Measurements from ENCODE around the gene ARL2BP. TPM values are rescaled to one million over a fixed set of nuclear protein-coding genes. Genes with fewer than 3 reads are reported as not detected.
"Not testable (repeated sequence)": the region's sequence is repeated elsewhere in the genome, so short reads cannot be mapped to it uniquely, and the experiment has no call there.

ARL2BP gene
- total and polyA plus RNA-seq, 2 of the 4 experiments (the other 2 are of a cell fraction): 46.9 to 73.7 TPM

GRCh38 chr16:57200321-57200720 is 44.7 kb upstream of the ARL2BP start:
- H2AFZ ChIP-seq (replicated peaks; ENCODE audit: low read length, poor library complexity); H2AK5ac ChIP-seq (ENCODE audit: low read depth, low read length); H2BK20ac ChIP-seq (ENCODE audit: low read depth, low read length); H3K56ac ChIP-seq (ENCODE audit: extremely low read depth, insufficient read depth, low read length); H2BK5ac ChIP-seq (ENCODE audit: low read depth, low read length, poor library complexity, severe bottlenecking); dilution Hi-C loops (cut with HindIII; ENCODE audit: low sequenced_read_pairs, unreplicated experiment); H3K4ac ChIP-seq (ENCODE audit: low read depth, low read length); H3K27me3 ChIP-seq (ENCODE audit: control insufficient read depth, insufficient read depth, low read length); H3K4me3 ChIP-seq (ENCODE audit: insufficient read depth, low read depth, low read length); H3K9ac ChIP-seq (ENCODE audit: low read depth, low read length); H3K27ac ChIP-seq (ENCODE audit: insufficient read depth, low read length); in situ Hi-C loops (cut with MboI; ENCODE audit: low sequenced_read_pairs); H3K4me1 ChIP-seq (ENCODE audit: control insufficient read depth, insufficient read depth, low read length); H3K14ac ChIP-seq (replicated peaks; ENCODE audit: low read depth, low read length); H2BK120ac ChIP-seq (ENCODE audit: low read depth, low read length); H4K8ac ChIP-seq (ENCODE audit: low read depth in 2 of 2, low read length in 2 of 2); H3K36me3 ChIP-seq (ENCODE audit: control insufficient read depth, insufficient read depth, low read length); ATAC-seq (ENCODE audit: low read depth); BruUV-seq (replicated peaks); H3K9me3 ChIP-seq (ENCODE audit: control insufficient read depth, insufficient read depth, low read length); H3K23ac ChIP-seq (ENCODE audit: low read depth, low read length); H4K91ac ChIP-seq (ENCODE audit: insufficient read depth, low read depth, low read length); H4K20me1 ChIP-seq (ENCODE audit: insufficient read depth, low read length); H3K9me1 ChIP-seq (ENCODE audit: insufficient read depth, low read length); H4K5ac ChIP-seq (ENCODE audit: low read depth, low read length); intact Hi-C loops (cut with micrococcal nuclease); CTCF ChIA-PET; H2BK15ac ChIP-seq (ENCODE audit: low read depth, low read length); H2AK9ac ChIP-seq (replicated peaks; ENCODE audit: low read depth, low read length, poor library complexity); H3K4me2 ChIP-seq (ENCODE audit: low read depth, low read length); DNase-seq; H3K18ac ChIP-seq (ENCODE audit: low read depth, low read length); POLR2A ChIA-PET (ENCODE audit: unreplicated experiment): not testable (repeated sequence)
- peaks cover 24 to 48% of the 10 kb centered on the region in 2 experiments for H3K79me1 ChIP-seq (ENCODE audit: low read depth in 1 of 2, low read length in 2 of 2)
- WGBS, 2 experiments (ENCODE audit: extremely low coverage in 2 of 2, insufficient read length in 1 of 2): no CpG with 5 or more reads among the region's 24 CpGs

- H3K9ac ChIP-seq (ENCODE audit: low read depth, low read length); H3K4me2 ChIP-seq (ENCODE audit: low read depth, low read length); H2BK20ac ChIP-seq (ENCODE audit: low read depth, low read length); ATAC-seq (ENCODE audit: low read depth); H3K4ac ChIP-seq (ENCODE audit: low read depth, low read length); H3K9me3 ChIP-seq (ENCODE audit: control insufficient read depth, insufficient read depth, low read length); H2BK120ac ChIP-seq (ENCODE audit: low read depth, low read length); H3K18ac ChIP-seq (ENCODE audit: low read depth, low read length); H4K5ac ChIP-seq (ENCODE audit: low read depth, low read length); H2BK5ac ChIP-seq (ENCODE audit: low read depth, low read length, poor library complexity, severe bottlenecking); BruUV-seq (replicated peaks); H3K4me3 ChIP-seq (ENCODE audit: insufficient read depth, low read depth, low read length); in situ Hi-C loops (cut with MboI; ENCODE audit: low sequenced_read_pairs); dilution Hi-C loops (cut with HindIII; ENCODE audit: low sequenced_read_pairs, unreplicated experiment); DNase-seq; CTCF ChIA-PET; H3K9me1 ChIP-seq (ENCODE audit: insufficient read depth, low read length); H2AFZ ChIP-seq (replicated peaks; ENCODE audit: low read length, poor library complexity); H4K91ac ChIP-seq (ENCODE audit: insufficient read depth, low read depth, low read length); H3K14ac ChIP-seq (replicated peaks; ENCODE audit: low read depth, low read length); H2AK5ac ChIP-seq (ENCODE audit: low read depth, low read length); H2BK15ac ChIP-seq (ENCODE audit: low read depth, low read length); H3K27me3 ChIP-seq (ENCODE audit: control insufficient read depth, insufficient read depth, low read length); H2AK9ac ChIP-seq (replicated peaks; ENCODE audit: low read depth, low read length, poor library complexity); H3K23ac ChIP-seq (ENCODE audit: low read depth, low read length); POLR2A ChIA-PET (ENCODE audit: unreplicated experiment); H3K4me1 ChIP-seq (ENCODE audit: control insufficient read depth, insufficient read depth, low read length); H4K8ac ChIP-seq (ENCODE audit: low read depth in 2 of 2, low read length in 2 of 2); H3K27ac ChIP-seq (ENCODE audit: insufficient read depth, low read length); intact Hi-C loops (cut with micrococcal nuclease); H4K20me1 ChIP-seq (ENCODE audit: insufficient read depth, low read length); H3K56ac ChIP-seq (ENCODE audit: extremely low read depth, insufficient read depth, low read length): not testable (repeated sequence)
- WGBS, 2 experiments (ENCODE audit: extremely low coverage in 2 of 2, insufficient read length in 1 of 2): no CpG with 5 or more reads among the region's 27 CpGs
- peaks cover 26 to 44% of the 10 kb centered on the region in 2 experiments for H3K79me1 ChIP-seq (ENCODE audit: low read depth in 1 of 2, low read length in 2 of 2)
- H3K36me3 ChIP-seq (ENCODE audit: control insufficient read depth, insufficient read depth, low read length): peaks cover 10% of the 10 kb centered on the region
Observed at GRCh38 chr16:57200926-57201325, 44.1 kb upstream of the ARL2BP start.
